H7 (cell line): ENCODE results near the gene MB. TPM values are rescaled to one million over a fixed set of nuclear protein-coding genes. Genes with fewer than 3 reads are reported as not detected.

Experiments
- DNase-seq: peaks from one replicate; pipeline ENCODE4 v3.0.0; 2012
- H3K27me3 ChIP-seq: 2 replicates; pipeline ENCODE4 v1.6.0; 2011; ENCODE audit warnings: mild to moderate bottlenecking, low read length; ENCODE audit not compliant: control insufficient read depth, insufficient read depth
- H3K36me3 ChIP-seq: replicated peaks from 2 replicates; pipeline ENCODE4 v1.5.1; 2011; ENCODE audit warnings: low read length; ENCODE audit not compliant: control insufficient read depth, insufficient read depth
- H3K4me3 ChIP-seq: 2 replicates; pipeline ENCODE4 v1.5.1; 2011; ENCODE audit warnings: low read depth, mild to moderate bottlenecking, control low read depth, low read length, moderate library complexity; ENCODE audit not compliant: insufficient read depth
- total RNA-seq: library from RNA; depleted of rRNA; stranded (reverse); fragments of >200 nt; shearing (Covaris generic); gene quantifications from 2 replicates; pipeline ENCODE4 v1.2.3, GENCODE V29; 2014

The MB gene
- total RNA-seq, 1 experiment from 2014 or later = 0.35 TPM

GRCh38 chr22:35614404-35614803 is 2.7 kb downstream of the MB start:
- H3K4me3 ChIP-seq = no peak overlapping the region
- H3K36me3 ChIP-seq = no peaks in the 10 kb centered on the region
- no peaks in the 10 kb centered on the region for H3K27me3 ChIP-seq
- no peak for DNase-seq

- DNase-seq = no peak
- H3K27me3 ChIP-seq = no peaks in the 10 kb centered on the region
Observed at GRCh38 chr22:35612903-35613302, 4.2 kb downstream of the MB start.

DNA sequence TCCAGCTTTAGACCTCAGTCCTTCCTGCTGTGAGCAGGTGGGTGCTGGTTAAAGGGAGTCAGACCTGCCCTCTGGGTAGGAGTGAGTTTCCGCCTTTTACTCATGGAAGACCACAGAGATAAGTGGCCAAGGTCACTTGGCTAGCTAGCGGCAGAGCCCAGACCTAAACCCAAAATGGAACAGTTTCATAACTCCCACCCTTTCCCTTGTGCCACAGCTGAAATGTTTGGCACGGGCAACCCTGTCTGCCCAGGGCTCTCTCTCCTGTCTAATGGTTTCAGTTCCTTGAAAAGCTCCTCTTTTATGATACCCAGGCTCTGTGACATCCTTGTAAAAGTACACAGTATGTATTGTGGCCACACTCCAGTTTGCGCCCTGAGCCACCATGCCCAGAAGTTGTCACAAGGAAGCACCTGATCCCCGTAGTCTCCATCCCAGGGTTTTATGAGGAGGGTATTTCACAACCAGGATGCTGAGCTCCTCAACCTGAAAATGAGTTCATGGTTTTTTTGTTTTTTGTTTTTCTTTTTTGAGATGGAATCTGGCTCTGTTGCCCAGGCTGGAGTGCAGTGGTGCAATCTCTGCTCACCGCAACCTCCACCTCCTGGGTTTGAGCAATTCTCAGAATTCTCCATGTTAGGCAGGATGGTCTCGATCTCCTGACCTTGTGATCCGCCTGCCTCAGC is 5.1 kb downstream of the MB start:
- H3K4me3 ChIP-seq = no peak overlapping the region
- H3K27me3 ChIP-seq = no peaks in the 10 kb centered on the region
- no peaks in the 10 kb centered on the region for H3K36me3 ChIP-seq
- no peak for DNase-seq

More at GRCh38 chr22:35612903-35613302, 4.2 kb downstream of the MB start:
- Histone ChIP-seq H3K36me3 (no peaks in the 10 kb centered on the region), H3K4me3 (no peak overlapping the region)

DNA sequence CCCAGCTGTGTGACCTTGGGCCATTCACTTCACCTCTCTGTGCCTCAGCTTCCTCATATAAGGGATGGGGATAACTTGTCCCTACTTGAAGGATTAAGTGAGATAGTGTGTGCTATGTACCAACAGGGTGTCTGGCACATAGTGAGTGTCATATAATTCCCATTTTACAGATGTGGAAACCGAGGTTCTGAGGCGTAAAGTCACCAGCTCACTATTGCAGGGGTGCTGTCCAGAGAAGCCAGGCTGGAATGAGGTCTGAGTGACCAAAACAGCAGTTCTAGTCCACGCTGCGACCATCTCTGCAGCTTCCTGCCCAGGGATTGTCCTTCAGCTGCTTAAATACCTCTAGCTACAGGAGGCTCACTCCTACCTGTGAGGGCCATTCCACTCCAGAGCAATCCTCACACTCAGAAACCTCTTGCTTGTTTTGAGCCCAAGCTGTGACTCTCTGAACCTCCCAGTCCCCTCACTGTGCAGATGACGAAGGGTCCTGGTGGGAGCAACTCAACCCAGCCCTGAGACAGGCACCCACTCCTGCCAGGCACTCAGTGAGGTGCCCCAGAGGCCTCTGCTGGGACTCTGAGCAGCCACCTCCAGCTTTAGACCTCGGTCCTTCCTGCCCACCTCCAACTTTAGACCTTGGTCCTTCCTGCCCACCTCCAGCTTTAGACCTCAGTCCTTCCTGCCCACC is 5.8 kb downstream of the MB start:
- no peak for DNase-seq
- Histone ChIP-seq H3K36me3 (no peaks in the 10 kb centered on the region), H3K27me3 (no peaks in the 10 kb centered on the region), H3K4me3 (no peak overlapping the region)

- H3K27me3 ChIP-seq = no peaks in the 10 kb centered on the region
- H3K4me3 ChIP-seq = no peak overlapping the region
- H3K36me3 ChIP-seq = no peaks in the 10 kb centered on the region
- no peak for DNase-seq
Observed at GRCh38 chr22:35610741-35611140, 6.4 kb downstream of the MB start.

DNA sequence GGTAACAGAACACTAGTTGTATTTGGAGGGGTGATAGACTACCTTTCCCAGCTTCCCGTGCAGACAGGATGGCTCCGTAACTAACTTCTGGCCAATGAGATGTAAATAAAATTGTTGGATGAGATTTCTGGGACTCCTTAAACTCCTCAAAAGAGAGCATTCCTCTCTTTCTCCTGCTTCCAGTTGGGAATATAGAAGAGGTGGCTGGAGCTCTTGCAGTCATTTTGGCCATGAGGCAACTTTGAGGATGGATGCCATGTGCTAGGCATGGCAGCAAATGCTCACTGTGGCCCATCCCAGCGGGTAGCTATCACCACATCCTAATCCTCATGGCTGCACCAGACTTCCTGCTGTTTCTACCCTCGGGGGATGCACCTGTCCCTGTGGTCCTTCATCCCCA is 7.4 kb downstream of the MB start:
- no peak for DNase-seq
- Histone ChIP-seq H3K27me3 (no peaks in the 10 kb centered on the region), H3K36me3 (no peaks in the 10 kb centered on the region), H3K4me3 (no peak overlapping the region)

GRCh38 chr22:35609261-35609660 is 7.9 kb downstream of the MB start:
- Histone ChIP-seq H3K27me3 (no peaks in the 10 kb centered on the region), H3K4me3 (no peak overlapping the region), H3K36me3 (no peaks in the 10 kb centered on the region)
- DNase-seq = no peak

- Histone ChIP-seq H3K27me3 (no peaks in the 10 kb centered on the region), H3K36me3 (no peaks in the 10 kb centered on the region), H3K4me3 (no peak overlapping the region)
- no peak for DNase-seq
Observed at GRCh38 chr22:35608088-35608487, 9.0 kb downstream of the MB start.

GRCh38 chr22:35606916-35607315 is 10.2 kb downstream of the MB start:
- no peak overlapping the region for H3K4me3 ChIP-seq
- no peaks in the 10 kb centered on the region for H3K36me3 ChIP-seq
- no peaks in the 10 kb centered on the region for H3K27me3 ChIP-seq
- no peak for DNase-seq

DNA sequence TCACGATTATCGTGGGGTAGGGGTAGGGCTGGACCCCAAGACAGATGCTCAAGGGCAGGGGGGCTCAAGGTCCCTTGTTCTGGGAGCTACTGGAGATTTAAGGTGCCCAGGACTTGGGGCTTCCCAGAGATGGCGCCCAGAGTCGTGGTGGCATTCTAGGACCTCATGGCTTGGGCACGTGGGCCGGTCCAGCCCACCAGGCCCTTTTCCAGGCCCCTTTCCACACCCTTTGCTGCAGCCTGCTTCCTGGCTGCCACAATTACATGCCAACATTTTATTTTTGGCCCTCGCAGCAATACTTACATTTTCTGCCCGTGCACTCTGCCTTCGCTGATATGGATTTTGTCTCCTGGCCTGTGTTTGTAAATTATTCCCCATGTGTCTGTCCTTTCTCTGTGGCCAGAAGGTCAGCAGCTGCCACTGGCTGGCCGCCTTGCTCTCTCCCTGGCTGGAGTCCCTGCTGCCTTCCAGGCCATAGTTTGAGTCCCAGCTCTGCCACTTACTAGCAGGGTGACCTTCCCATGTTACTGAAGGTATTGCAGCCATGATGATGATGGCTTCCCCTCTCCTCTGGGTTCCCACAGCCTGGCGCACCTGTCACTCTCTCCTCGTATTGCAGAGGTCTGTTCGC is 11.2 kb downstream of the MB start:
- no peaks in the 10 kb centered on the region for H3K27me3 ChIP-seq
- H3K4me3 ChIP-seq = no peak overlapping the region
- no peaks in the 10 kb centered on the region for H3K36me3 ChIP-seq
- no peak for DNase-seq

DNA sequence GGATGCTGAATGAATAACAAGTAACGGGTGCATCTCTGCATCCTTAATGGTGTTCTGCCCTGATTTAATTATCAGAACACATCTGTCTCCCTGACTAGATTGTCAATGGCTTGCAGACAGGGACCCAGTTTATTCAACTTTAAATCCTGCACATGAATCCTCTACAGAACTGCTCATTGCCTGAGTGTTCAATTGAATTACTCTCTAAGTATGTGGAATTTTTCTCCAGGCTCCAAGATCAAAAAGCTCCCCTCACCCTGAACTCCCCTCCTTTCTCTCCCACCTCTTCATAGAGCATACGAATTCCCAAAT is 11.8 kb downstream of the MB start:
- Histone ChIP-seq H3K36me3 (no peaks in the 10 kb centered on the region), H3K27me3 (no peaks in the 10 kb centered on the region), H3K4me3 (no peak overlapping the region)
- DNase-seq = no peak

DNA sequence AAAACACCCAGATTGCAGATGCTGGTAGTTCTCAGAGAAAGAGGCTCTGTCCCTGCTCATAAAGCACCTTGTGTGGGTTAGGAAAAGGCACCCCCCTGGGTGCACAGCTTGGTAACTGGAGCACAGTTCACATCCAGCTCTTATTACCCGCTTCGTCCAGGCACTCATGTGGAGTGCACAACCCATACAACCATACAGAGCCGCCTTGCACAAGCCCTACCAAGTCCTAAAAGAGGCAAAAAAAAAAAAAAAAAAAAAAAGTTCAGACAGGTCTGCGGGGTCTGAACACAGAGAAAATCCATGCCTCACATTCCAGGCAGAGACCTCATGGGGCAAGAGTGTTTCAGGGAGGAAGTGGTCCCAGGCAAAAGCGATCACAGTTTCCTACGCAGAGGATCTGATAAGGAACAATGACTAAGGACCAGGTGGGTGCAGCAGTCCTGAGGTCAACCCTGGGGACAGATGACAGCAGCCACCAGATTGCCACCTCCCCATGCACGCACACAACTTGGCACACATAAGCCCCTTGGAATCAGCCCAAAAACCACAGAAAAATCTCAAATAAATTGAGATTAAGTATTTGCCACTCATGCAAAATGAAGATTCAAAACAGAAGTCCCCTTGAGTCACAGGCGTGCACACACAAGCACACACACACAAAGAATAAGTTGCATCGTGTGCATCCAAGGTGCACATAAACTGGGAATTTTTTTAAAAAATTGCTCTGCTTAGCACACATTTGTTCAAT is 12.3 kb downstream of the MB start:
- DNase-seq = no peak
- no peak overlapping the region for H3K4me3 ChIP-seq
- H3K27me3 ChIP-seq = no peaks in the 10 kb centered on the region
- H3K36me3 ChIP-seq = no peaks in the 10 kb centered on the region

- Histone ChIP-seq H3K4me3 (no peak overlapping the region), H3K27me3 (no peaks in the 10 kb centered on the region), H3K36me3 (no peaks in the 10 kb centered on the region)
- DNase-seq = no peak
Observed at GRCh38 chr22:35601743-35602615, 15.2 kb downstream of the MB start.

DNA sequence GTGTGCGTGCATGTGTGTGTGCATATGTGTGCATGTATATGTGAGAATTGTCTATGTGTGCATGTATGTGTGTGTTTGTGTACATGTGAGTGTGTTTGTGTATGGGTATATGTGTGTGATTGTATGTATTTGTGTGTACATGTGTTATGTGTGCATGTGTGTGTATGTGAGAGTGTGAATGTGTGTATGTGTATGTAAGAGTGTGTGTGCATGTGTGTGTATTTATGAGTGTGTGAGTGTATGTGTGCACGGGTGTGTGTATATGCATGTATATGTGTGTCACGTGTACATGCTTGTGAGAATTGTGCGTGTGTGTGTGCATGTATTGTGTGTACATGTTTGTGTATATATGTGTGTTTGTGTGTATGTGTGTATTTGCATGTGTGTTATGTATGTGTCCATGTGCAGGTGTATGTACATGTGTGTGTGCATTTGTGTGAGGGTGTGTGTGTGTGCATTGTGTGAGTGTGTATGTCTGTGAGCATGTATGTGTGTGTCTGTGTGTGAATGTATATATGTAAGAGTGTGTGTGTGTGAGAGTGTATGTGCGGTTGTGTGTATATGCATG is 16.0 kb downstream of the MB start:
- Histone ChIP-seq H3K27me3 (no peaks in the 10 kb centered on the region), H3K36me3 (no peaks in the 10 kb centered on the region), H3K4me3 (no peak overlapping the region)
- DNase-seq = no peak
